GM21367 (cell line): ENCODE results near the gene TTC7B.

Experiments used
- ATAC-seq: cut with Tn5 transposase; IDR thresholded peaks from one replicate; pipeline ENCODE4 v1.9.1; 2021; ENCODE audit not compliant: unreplicated experiment

TTC7B gene

DNA sequence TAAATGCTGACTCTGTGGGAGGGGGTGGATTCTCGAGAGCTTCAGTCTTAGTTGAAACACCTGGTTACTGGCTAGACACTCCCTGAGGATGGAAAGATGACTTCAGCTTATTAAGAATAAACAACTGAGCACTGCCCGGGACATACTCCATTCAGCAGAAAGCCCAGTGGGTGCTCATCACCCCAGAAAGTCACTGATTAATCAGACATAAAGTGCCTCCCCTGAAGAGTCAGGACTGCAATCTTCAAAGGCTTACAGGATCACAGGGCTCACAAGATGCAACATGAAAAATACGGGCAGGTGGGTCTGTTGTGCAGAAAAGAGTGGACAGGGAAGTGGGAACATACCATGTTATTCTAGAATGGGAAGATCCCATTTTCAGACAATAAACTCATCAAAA, 212.4 kb downstream of the TTC7B start:
- no peak for ATAC-seq

DNA sequence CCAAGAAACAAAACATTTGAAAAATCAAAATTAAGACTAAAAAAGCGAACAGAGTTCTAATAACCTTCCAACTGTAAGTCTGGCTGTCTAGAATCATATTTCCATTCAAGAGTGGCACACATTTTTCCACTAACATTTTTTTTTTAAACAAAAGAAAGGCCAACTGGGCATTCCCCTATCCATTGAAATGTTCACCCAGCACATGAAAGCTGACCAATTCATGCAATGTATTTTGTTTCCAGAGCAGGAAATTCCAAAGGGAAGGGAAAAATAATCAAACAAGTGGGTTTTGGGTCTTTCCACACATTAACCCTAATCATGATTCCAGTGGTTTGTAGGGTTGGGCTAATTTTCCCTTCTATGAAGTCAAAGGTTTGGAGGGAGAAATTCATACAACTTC, 212.9 kb downstream of the TTC7B start:
- ATAC-seq = no peak

DNA sequence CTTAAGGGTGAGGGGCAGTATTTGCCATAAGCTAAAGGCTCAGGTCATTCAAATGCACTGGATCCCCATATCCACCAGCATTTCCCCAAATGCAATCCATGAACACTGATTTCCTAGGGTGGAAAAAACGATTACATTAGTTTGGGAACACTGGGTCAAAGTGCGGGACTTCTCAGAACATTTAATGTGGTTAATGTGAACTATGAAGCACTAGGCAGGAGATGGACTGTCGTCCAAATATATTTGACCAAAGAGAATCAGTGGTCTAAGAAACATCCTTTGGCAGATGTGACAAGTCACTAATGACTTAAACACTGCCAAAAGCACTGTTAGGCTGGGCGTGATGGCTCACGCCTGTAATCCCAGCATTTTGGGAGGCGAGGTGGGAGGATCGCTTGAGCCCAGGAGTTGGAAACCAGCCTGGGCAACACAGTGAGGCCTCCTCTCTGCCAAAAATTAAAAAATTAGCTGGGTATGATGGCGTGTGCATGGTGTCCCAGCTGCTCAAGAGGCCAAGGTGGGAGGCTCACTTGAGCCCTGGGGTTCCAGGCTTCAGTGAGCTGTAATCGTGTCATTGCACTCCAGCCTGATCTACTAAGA, 214.0 kb downstream of the TTC7B start:
- no peak for ATAC-seq

DNA sequence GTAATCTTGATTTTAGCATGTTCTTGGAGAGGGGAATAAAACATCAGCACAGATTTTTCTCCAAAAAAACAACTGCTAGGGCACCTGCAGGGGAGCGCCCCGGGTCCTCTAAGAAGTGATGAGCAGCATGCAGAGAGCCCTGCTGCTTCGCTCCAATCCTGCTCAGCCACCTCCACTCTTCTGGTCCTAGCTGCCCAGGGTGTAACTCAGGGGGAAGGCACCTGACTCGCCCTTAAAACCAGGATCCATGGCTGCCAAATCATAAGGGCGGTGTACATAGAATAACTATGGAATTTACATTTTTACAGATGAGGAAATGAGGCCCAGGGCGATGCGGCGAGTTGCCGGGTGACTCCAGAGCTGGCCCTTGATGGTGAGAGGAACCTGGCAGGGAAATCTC, 214.7 kb downstream of the TTC7B start:
- no peak for ATAC-seq

DNA sequence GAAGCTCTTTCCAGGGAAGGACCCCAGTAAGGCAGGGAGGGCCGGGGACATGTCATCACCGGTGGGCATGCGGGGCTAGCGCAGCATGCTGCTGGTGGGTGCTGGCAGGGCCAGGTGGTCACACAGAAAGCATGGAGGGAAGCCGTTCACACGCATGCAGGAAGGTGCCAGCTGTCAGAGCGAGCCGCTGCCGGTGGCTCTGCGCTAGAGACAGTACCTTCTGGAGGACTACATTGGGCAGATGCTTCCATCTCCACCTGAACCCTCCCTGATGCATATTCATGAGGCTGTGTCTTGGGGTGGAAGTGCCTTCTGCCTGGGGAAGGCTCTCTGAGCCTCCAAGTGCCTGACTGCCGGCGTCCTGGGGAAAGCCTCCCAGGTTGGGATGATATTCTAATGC, 215.6 kb downstream of the TTC7B start:
- no peak for ATAC-seq

DNA sequence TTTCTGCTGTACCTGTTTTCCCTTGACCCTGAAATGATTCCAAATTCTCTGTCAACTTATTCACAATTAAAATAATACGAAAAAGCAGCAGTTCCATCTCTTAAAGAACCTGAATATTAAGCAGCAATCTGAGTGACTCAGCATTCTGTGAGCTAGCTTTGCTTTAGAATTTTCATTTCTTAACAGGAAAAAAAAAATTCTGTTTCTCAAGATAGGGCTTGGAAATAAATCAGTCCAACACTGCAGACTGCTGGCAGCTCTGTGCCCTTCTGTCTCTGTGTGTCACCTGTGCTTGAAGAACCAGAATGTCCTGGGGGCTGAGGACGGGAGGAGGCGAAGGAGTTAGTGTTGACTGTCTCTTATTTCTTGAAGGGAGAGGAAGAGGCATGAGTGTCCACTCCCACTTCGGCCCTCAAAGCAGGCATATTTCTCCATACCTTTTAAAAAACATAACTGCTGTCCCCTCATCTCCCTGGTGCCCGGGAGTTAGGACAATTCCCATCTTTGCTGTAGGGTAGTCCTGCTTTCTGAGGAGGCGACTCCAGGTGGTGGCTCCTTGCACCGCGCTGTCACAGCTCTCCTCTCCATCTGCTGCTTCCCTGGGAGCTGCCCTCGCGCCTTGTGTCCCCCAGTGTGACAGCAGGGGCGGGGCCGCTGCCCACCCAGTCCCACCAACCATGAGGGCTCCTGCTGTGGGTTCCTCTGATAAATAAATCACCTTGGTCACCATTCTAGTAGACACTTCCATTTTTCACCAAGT, 216.3 kb downstream of the TTC7B start:
- ATAC-seq = no peak

DNA sequence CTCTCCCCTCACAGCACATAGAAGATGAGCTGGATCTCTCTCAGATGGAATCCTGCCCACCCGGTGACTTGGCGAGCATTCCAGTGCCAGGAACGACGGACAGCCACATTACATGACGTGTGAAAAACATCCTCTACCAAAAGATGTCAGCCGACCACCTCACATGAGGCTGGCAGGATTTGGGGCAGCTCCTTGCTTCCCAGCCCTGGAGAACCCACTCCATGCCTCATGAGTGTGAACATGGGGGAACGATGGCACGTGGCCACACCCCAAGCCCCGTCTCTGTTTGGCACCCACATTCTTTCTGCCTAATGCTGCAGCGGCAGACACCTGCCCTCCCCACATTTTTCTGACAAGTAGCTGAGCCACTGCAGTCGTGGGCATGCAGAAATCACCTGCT, 216.9 kb downstream of the TTC7B start:
- no peak for ATAC-seq

DNA sequence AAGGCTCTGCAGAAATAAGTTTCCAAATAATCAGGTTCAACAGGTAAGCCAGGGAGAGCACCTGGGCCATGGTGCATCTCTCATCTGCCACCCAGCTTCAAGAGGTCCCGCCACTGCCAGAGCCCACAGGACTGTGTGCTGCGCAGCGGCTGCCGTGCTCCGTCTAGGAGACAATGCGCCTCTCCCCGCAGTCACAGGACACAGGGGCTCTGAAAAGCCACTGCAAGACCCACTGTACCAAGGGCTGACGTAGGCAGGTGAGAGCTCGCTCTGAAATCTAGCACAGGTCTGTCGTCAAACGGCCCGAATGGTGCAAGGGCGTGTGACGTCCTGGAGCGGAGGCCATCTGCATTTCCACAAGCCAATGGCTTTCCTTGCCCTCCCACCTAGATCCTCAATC, 218.3 kb downstream of the TTC7B start:
- ATAC-seq = no peak

DNA sequence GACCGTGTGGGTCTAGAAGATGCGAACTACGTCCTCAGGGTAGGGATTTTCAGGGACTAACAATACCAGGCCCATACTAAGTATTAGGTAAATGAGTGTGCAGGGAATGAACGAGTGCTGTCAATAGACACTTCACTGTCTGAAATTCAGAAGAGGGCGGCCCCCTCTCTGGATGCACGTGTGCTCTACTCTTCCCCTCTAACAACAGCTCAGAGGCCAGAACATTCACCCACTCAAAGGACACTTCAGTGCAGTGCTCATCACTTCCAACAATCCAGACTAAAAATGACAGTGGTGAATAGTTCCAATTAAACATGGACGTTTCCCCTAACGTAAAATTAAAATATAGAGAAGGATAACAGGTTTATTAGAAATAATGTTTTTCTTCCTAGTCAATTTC, 219.5 kb downstream of the TTC7B start:
- no peak for ATAC-seq

DNA sequence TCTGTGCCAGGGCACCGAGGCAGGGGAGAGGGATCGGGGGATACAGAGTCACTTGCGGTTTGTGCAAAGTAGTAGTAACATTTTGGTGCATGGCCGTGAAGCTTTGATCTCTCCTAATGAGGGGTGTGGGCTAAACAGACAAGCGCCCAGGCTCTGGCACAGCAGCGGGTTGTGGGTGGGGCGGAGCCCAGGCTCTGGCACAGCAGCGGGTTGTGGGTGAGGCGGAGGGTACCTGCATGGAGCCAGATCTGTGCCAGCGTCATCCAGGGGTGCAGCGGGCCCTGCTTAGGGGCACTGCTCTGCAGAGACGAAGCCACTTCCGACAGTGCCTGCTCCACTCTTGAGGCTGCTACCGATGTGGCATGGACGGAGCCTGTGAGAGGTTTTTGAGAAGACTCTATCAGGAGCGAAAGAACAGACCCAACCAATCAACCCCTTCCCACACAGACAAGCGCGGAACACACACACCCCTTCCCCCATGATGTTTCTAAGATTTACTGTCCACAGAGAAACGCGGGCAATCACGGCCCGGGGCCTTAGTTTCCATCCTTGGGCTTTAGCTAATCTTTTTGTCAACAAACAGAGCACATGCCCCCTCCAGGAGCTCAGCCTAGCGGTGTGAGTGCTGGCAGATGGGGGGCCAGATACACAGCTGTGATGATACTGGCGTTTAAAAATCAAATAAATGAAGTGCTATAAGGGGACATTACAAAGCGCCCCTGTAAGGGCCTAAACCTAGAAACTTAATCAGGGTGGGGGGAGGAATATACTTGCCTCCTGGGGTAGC, 222.8 kb downstream of the TTC7B start:
- no peak for ATAC-seq

DNA sequence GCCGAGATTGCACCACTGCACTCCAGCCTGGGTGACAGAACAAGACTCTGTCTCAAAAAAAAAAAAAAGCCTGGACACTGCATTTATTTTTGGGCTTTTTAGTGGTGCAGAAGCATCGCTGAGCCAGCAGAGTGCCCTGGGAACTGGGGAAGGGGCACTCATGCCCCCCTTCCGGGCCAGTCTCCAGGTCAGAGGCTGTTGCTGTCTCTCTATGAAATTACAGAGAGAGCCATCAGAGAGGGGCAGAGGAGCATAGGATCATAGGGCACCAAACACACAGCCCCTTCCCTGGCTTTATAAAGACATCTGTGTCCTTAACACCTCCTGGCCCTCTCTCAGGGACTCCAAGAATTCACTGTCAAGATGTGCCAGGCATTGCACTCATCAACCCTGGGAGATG, 223.6 kb downstream of the TTC7B start:
- no peak for ATAC-seq

DNA sequence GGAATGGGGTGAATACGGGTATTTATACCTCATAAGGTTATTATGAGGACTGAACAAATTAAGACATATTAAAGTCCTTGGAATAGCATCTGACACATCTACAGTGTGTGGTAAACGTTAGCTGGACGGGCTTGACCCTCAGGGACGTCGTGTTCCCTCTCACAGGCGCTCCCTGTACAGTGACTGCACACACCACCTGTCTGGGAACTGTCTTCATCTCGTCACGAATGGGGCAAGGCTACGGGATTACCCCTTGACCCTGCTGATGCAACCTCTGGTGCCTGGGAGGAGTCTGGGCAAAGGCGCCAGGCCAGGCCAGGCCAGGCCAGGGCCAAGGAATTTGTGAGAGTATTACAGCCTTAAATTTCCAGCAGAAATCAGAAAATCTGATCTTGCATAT, 228.3 kb downstream of the TTC7B start:
- no peak for ATAC-seq

DNA sequence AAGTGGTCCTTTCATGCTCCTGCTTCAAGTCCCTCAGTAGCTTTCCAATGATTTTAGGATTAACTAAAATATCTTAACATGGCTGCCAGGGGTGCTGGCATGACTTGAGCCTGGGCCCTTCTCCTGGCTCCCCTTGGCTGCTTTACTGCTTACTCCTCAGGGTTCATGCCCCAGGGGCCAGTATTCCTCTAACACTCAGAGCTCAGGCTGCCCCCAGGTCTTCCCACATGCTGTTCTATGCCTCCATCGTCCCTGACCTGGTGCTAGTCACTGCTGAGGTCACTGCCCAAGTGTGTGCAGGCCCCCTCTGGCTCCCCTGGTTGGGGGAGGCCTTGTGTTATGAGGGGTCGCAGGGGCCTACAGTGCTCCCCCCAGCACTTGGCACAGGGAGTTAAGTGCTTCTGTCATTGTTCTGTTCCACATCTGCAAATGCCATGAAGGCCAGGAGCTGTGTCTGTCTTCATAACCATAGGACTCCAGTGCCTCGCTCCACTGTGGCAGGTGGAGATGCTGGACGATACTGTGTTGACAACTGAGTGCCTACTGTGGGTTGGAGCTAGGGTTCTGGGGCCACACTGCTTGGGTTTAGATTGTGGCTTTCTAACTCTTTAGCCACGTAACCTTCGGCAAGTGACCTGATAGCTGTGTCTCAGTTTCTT, 228.8 kb downstream of the TTC7B start:
- no peak for ATAC-seq

DNA sequence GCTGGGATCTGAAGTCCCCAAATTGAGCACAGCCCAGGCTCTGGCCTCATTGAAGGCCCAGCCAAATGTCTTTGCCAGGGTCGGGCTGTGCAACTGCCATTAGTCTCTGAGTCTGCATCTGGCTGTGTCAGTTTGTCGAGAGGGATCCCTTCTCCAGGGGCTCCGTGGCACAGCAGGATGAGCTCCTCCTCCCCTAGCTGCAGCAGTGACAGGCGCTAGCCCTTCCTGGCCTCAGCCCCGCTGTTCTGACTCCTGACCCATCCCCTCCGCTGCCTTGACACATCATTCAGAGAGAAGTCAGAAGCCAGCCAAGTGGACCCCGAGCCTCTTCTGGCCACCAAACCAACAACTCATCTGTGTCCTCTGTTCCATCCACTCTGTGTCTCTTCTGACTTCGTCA, 231.1 kb downstream of the TTC7B start:
- no peak for ATAC-seq

DNA sequence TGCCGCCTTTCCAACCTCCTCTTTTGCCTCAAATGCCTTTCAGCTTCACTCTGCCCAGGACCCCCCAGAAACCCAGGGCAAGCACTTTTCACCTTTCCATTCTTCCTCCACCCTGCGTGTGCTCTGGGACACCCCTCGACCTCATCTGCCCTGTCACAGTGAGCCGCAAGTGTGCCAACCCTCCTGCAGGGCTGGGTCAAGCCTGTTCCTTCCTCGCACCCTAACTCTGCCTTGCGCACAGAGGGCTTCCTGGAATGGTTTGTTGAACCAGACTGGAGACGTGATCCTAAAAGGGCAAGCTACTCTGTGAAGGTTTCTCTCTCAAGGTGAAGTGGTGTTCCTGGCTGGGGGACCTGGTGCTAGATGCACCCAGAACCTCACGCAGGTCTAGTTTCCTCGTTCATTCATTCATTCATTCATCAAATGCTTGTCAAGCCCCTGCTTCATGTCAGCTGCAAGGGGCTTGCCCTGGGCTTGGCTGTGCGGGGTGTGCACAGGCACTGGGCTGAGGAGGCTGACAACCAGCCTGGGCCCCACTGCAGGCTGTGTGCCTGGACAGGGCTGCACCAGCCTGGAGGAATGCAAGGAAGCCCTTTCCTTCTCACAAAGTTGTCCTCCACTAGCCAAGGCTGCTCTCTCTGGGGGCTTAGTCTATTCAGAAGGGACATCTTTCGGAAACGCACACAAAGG, 232.2 kb downstream of the TTC7B start:
- ATAC-seq = no peak

DNA sequence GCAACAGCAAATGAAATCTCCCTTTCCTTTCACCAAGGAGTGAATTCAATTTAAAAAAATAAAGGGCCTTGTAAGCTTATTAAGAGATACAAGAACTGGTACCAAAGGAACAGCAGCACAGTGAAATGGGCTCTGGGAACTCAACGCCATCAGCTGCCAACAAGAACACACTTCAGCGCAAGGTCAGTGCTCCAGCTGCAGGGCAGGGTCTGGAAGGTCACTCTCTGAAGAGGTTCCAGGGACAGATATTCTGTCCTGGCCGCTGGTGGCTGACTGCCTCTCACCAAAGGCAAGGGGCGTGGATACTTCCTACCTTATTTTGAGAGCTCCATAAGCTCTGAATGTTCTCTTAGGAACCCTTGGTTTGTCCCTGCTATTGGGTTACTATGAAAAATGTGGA, 232.8 kb downstream of the TTC7B start:
- ATAC-seq = no peak

DNA sequence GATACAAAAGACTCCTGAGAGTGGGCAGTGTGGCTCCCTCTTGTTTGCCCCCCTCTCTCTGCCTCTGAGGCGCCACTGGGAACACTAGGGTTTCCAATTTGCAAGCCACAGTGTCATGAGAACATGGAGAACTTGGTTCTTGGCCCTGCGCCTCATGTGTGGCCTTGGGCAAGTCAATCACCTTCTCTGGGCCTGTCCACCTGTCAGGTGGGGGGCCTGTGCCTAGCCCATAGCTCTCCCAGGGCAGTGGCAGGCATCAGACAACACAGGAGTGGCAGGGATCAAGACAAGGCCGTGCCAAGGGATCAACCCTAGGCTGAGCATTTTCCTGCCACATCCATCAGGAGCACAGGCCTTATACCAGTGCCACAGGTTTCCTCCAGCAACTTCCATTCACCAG, 234.1 kb downstream of the TTC7B start:
- ATAC-seq = no peak

DNA sequence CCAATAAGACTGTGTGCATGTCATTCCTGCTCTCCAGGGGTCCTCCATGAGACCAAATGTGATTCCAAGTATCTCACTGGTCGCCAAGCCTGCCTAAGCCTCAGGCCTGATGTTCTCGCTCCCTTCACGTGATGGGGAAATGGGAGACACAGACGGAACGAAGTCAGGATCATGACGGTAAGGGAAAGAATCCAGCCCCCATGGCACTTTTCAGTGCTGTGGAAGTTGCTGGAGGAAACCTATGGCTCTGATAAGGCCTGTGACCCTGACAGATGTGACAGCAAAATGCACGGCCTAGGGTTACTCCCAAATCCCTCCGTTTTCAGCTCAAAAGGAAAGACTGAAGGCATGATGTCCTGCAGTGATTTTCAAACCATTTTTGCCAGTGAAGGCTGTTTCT, 234.5 kb downstream of the TTC7B start:
- no peak for ATAC-seq

DNA sequence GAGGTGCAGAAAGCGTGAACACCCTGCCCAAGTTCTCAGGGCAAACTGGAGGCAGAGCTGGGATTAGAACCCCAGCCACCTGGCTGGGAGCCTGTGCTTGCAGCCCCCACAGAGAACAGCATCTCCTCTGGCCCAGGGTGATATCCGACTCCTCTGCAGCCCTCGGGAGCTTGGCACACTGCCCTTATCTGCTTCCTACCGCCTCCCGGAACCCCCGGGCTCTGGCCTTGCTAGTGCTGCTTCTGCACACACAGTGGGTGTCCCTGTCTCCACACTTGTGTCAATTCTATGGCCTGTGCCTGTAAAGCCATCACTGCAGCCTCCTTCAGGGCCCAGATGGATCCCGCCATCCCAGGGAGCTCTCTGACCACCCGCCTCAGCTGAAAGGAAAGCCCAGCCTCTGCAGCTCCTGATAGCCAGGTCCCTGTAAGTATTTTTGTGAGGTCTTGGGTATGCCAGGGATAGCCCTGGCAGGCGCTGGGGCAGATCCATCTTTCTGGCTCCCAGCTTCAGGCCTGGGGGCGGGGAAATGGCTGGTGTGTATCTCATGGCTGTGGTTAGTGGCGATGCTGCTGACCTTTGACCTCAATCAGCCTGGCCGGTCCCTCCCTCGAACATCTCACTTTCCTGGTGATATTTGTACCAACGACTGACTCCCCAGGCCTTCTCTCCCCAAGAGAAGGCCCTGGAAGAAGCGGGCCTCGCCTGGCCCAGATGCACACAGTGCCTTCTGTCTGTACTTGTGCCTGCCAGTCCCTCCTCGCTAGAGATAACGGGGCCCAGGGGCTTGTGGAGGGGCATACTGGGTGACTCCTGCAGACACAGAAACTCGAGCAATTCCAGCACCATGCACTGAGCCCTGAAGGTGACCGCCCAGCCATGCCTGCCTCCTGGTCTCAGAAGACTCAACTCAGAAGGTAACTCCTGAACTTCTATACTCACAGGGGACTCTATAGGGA, 235.6 kb downstream of the TTC7B start:
- ATAC-seq = no peak

DNA sequence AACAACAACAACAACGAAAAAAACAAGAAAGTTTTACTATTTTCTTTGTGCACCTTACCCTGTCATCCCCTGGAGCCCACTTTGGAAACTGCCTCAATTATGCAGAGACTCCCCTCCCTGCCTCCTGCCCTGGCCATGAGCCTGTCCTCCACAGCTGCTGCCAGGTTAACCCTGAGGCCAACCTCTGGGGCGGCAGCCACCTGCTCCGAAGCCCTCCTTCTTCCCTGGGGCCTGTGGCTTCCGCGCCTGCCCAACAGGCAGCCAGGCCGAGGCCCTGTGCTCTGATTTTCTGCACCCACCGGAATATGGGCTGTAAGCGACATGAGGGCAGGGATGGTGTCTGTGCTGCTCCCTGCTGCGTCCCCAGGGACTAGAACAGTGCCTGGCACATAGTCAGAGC, 236.4 kb downstream of the TTC7B start:
- ATAC-seq = no peak
